SH-SY5Y (cell line): ENCODE results near the gene SLC35F1.

ENCODE experiments used
- GATA2 ChIP-seq: IDR thresholded peaks from 2 replicates; pipeline ENCODE4 v1.6.1; 2011; ENCODE audit warnings: mild to moderate bottlenecking, low read depth, low read length
- GATA3 ChIP-seq: IDR thresholded peaks from 2 replicates; pipeline ENCODE4 v1.6.1; 2011; ENCODE audit warnings: low read depth, mild to moderate bottlenecking, low read length, moderate library complexity

- no peak for TF ChIP-seq GATA2
- no peak for TF ChIP-seq GATA3
Observed at GRCh38 chr6:117907601-117908245, 659 bp downstream of the SLC35F1 start.
